HEK293 (cell line): Measurements from ENCODE around the gene ARCN1.

ENCODE experiments used
- CTCF ChIA-PET: fragments of 350-600 bp; formaldehyde crosslinking; extraction: SDS; loops from one replicate; lab custom pipeline; 2021; ENCODE audit warnings: antibody characterized with exemption; lab: Yijun Ruan, JAX
- POLR2A ChIA-PET: fragments of 300-600 bp; formaldehyde crosslinking; extraction: SDS; loops from one replicate; lab custom pipeline; 2020; ENCODE audit warnings: antibody characterized with exemption, inconsistent platforms; lab: Yijun Ruan, JAX
- H3K27ac ChIP-seq: fragments of 200-500 bp; sonication (Bioruptor generic); 2 replicates; pipeline ENCODE4 v1.5.1; 2014; ENCODE audit warnings: low read depth, low read length, control low read depth, inconsistent platforms; ENCODE audit errors: extremely low read depth
- H3K36me3 ChIP-seq, 2 experiments: fragments of 200-500 bp in 1 of 2; sonication (Bioruptor generic) in 1 of 2; 1 replicate in 1 of 2; 2 replicates in 1 of 2; pipeline ENCODE4 v1.5.1; 2014 to 2017; ENCODE audit warnings: inconsistent platforms in 2 of 2, low read length in 2 of 2; ENCODE audit not compliant: control insufficient read depth in 2 of 2, insufficient read depth in 1 of 2
- H3K4me1 ChIP-seq: fragments of 200-500 bp; sonication (Bioruptor generic); 2 replicates; pipeline ENCODE4 v1.5.1; 2014; ENCODE audit warnings: mild to moderate bottlenecking, low read length, inconsistent platforms; ENCODE audit not compliant: control insufficient read depth, insufficient read depth
- H3K4me3 ChIP-seq: 2 replicates; pipeline ENCODE4 v1.5.1; 2011; ENCODE audit warnings: low read depth, mild to moderate bottlenecking, control low read depth, low read length, moderate library complexity
- H3K9me3 ChIP-seq: fragments of 200-500 bp; sonication (Bioruptor generic); 2 replicates; pipeline ENCODE4 v1.5.1; 2014; ENCODE audit warnings: low read depth, low read length, inconsistent platforms; ENCODE audit not compliant: control insufficient read depth, insufficient read depth
- EGR2 ChIP-seq: fragments of 450-650 bp; formaldehyde crosslinking; IDR thresholded peaks from 2 replicates; pipeline ENCODE4 v1.5.1; 2016; ENCODE audit warnings: low read depth, missing biosample characterization, missing genetic modification characterization
- ZBTB48 ChIP-seq: fragments of 450-650 bp; formaldehyde crosslinking; IDR thresholded peaks from 2 replicates; pipeline ENCODE4 v1.5.1; 2016; ENCODE audit warnings: missing biosample characterization, missing genetic modification characterization
- ZEB2 ChIP-seq: fragments of 450-650 bp; formaldehyde crosslinking; IDR thresholded peaks from 2 replicates; pipeline ENCODE4 v1.5.1; 2016; ENCODE audit warnings: missing biosample characterization, missing genetic modification characterization
- ZNF585B ChIP-seq: fragments of 450-650 bp; formaldehyde crosslinking; IDR thresholded peaks from 2 replicates; pipeline ENCODE4 v1.5.1; 2016; ENCODE audit warnings: missing biosample characterization, missing genetic modification characterization
- ZNF610 ChIP-seq: fragments of 450-650 bp; formaldehyde crosslinking; IDR thresholded peaks from 2 replicates; pipeline ENCODE4 v1.5.1; 2016; ENCODE audit warnings: missing biosample characterization, missing genetic modification characterization, borderline replicate concordance
- ZNF707 ChIP-seq: fragments of 450-650 bp; formaldehyde crosslinking; IDR thresholded peaks from 2 replicates; pipeline ENCODE4 v1.5.1; 2016; ENCODE audit warnings: missing biosample characterization, missing genetic modification characterization
- ZNF747 ChIP-seq: fragments of 450-650 bp; formaldehyde crosslinking; IDR thresholded peaks from 2 replicates; pipeline ENCODE4 v1.5.1; 2016; ENCODE audit warnings: missing biosample characterization, missing genetic modification characterization
- TF ChIP-seq, protein P1 (sequence below): fragments of 450-650 bp; formaldehyde crosslinking; IDR thresholded peaks from 2 replicates; pipeline ENCODE4 v1.5.1; 2016; ENCODE audit warnings: missing biosample characterization, missing genetic modification characterization
- TF ChIP-seq, protein P2 (sequence below): fragments of 450-650 bp; formaldehyde crosslinking; IDR thresholded peaks from 2 replicates; pipeline ENCODE4 v1.5.1; 2017; ENCODE audit warnings: missing biosample characterization, missing genetic modification characterization

ARCN1 gene

DNA sequence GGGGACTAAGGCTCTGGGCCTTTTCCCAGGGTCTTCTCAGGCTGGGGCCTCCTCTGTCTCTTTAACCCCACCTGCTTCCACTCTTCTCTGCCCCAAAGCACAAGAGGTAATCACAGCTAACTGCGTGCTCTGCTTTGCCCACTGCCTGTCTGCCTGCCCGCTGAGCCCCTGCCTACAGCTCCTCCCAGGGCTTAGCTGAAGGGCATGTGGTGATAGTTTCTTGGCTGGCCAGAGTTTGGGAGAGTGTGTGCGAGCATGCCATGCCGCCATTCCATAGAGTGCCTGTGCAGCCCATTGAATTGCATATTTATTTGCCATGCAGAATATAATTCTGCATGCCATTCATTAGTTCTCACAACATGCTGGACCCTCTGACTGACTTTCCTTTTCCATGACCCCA lies 67.7 kb downstream of the ARCN1 start:
- TF ChIP-seq ZEB2 (tag by site-specific recombination) (no peak), ZNF747 (no peak), ZNF610 (no peak), EGR2 (no peak), ZBTB48 (tag by site-specific recombination) (no peak)
- TF ChIP-seq, all 188 proteins: peak for 0
- ChIA-PET CTCF (interaction anchor here (0.5 to 1.5 kb wide), 6 partner anchors 9 to 47 kb away, joined by 3 to 6 read pairs (median 4); no protein-coding TSS in a partner anchor), POLR2A (interaction anchor here (0.5 to 0.8 kb wide), 2 partner anchors 17 to 68 kb away, joined by 3 to 4 read pairs; no protein-coding TSS in a partner anchor)

DNA sequence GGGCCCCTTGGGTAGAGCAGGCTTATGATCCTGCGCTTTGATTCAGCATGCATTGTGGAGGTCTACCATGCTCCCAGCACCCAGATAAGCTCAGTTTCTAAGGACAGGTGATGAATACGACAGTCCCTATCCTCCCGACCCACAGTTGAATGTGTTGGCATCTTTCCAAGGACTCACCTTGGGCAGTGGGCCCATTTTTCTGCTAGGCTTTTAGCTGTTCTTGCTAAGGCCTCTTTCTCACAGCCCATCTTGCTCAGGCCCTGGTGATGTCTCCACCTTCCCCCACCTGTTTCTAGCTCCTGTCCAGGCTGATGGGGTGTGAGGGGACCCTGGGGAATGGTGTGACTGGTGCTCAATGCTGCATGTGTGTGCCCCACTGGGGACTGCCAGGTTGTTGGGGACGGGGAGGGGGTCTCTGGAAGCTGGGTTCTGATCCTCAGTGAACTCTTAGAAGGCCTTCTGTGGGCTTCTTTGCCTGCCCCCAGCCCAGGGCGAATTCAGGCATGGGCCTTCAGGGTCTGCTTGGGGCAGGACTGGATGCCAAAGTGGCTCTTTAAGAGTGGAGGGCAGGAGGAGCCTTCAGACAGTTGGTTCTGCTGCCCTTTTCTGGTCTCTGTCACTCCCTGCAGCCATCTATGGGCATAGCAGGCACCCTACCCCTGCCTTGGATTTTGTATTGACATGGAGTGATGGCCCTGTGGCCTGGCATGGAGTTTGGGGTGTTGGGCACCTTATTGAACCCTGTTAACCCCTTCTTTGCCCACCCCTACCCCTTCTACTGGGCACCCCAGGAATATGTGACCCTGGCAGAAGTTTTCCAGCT lies 68.3 kb downstream of the ARCN1 start:
- no peaks in the 10 kb centered on the region for H3K4me1 ChIP-seq
- ChIA-PET CTCF (interaction anchor here (0.5 to 1.5 kb wide), 8 partner anchors 8 to 47 kb away, joined by 3 to 6 read pairs (median 4); no protein-coding TSS in a partner anchor), POLR2A (interaction anchor here (0.5 to 0.8 kb wide), 2 partner anchors 18 to 69 kb away, joined by 3 to 4 read pairs; no protein-coding TSS in a partner anchor)
- no peak overlapping the region for H3K4me3 ChIP-seq
- TF ChIP-seq, protein P1, sequence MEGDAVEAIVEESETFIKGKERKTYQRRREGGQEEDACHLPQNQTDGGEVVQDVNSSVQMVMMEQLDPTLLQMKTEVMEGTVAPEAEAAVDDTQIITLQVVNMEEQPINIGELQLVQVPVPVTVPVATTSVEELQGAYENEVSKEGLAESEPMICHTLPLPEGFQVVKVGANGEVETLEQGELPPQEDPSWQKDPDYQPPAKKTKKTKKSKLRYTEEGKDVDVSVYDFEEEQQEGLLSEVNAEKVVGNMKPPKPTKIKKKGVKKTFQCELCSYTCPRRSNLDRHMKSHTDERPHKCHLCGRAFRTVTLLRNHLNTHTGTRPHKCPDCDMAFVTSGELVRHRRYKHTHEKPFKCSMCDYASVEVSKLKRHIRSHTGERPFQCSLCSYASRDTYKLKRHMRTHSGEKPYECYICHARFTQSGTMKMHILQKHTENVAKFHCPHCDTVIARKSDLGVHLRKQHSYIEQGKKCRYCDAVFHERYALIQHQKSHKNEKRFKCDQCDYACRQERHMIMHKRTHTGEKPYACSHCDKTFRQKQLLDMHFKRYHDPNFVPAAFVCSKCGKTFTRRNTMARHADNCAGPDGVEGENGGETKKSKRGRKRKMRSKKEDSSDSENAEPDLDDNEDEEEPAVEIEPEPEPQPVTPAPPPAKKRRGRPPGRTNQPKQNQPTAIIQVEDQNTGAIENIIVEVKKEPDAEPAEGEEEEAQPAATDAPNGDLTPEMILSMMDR (tag by site-specific recombination), result peak; percentile 25; the same call in 1 of the 2 replicates
- TF ChIP-seq ZNF585B (tag by site-specific recombination), result no peak
- no peak overlapping the region for H3K27ac ChIP-seq
- no peaks in the 10 kb centered on the region for H3K9me3 ChIP-seq
- H3K36me3 ChIP-seq, result peaks cover 0 to 92% of the 10 kb centered on the region in 2 experiments; a peak in 2 of 3 replicates

More for the DNA sequence above, 67.7 kb downstream of the ARCN1 start:
- no peak overlapping the region for H3K4me3 ChIP-seq
- H3K4me1 ChIP-seq, result 0 out of 2 replicates have a peak, but pooled peaks cover 5% of the 10 kb centered on the region
- H3K9me3 ChIP-seq, result no peaks in the 10 kb centered on the region
- H3K27ac ChIP-seq, result no peak overlapping the region
- peaks cover 0 to 86% of the 10 kb centered on the region in 2 experiments; a peak in 2 of 3 replicates for H3K36me3 ChIP-seq

DNA sequence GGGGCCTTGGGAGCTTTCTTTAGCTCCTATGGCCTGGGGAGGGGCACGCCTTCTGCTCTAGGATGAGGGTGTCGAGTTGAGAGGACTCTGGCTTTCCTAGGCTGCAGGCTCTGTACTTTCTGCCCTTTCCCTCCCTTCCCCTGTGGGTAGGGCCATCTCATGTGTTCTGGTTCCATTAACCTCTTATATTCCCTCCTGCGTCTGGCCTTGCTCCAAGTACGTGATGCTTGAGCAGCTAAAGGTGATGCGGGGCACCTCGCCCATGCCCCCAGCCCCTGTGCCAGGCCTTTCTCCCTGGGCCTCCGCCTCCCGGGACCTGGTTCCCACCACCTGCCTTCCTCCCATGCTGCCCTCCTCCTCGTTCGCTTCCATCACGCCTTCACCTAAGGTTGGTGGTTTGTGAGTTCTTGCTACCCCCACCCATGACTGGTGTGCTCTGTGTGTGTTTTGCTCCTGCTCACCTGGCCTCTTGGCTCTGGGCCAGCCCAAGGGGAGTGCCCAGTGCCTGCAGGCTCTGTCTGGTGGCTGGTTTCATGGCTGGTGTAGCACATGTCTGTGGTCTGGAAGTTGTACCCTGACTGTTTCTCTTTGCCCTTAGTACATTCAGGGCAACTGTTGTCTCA lies 69.3 kb downstream of the ARCN1 start:
- ChIA-PET POLR2A (no interaction called here), CTCF (interaction anchor here (0.7 to 1.5 kb wide), 4 partner anchors 33 to 47 kb away, joined by 3 to 4 read pairs (median 4); no protein-coding TSS in a partner anchor)
- peaks cover 0 to 89% of the 10 kb centered on the region in 2 experiments; a peak in 2 of 3 replicates for H3K36me3 ChIP-seq
- no peaks in the 10 kb centered on the region for H3K9me3 ChIP-seq
- H3K27ac ChIP-seq, result no peak overlapping the region
- H3K4me1 ChIP-seq, result no peaks in the 10 kb centered on the region
- no peak overlapping the region for H3K4me3 ChIP-seq
- TF ChIP-seq, protein P2, sequence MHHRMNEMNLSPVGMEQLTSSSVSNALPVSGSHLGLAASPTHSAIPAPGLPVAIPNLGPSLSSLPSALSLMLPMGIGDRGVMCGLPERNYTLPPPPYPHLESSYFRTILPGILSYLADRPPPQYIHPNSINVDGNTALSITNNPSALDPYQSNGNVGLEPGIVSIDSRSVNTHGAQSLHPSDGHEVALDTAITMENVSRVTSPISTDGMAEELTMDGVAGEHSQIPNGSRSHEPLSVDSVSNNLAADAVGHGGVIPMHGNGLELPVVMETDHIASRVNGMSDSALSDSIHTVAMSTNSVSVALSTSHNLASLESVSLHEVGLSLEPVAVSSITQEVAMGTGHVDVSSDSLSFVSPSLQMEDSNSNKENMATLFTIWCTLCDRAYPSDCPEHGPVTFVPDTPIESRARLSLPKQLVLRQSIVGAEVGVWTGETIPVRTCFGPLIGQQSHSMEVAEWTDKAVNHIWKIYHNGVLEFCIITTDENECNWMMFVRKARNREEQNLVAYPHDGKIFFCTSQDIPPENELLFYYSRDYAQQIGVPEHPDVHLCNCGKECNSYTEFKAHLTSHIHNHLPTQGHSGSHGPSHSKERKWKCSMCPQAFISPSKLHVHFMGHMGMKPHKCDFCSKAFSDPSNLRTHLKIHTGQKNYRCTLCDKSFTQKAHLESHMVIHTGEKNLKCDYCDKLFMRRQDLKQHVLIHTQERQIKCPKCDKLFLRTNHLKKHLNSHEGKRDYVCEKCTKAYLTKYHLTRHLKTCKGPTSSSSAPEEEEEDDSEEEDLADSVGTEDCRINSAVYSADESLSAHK, result peak; percentile 69; the same call in 1 of the 2 replicates
- TF ChIP-seq ZNF707, result no peak
